ENCODE data around the gene LRR1. TPM values are rescaled to one million over a fixed set of nuclear protein-coding genes. Genes with fewer than 3 reads are reported as not detected.

LRR1 gene
- polyA plus RNA-seq, 1 experiment: 12.8 TPM

DNA sequence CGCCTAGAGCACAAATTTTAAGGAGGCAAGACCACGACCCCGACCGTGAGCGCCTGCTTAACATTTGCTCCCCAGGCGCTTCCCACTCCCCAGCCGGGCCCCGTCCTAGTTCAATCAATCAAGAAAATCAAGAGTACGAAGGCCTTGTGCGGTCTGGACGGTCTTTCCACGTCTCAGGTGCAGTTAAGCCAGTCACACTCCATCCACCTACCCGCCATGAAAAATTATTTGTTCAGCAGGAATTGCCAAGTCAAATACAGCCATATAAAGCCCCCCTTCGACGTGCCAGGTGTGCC, 603 bp upstream of the LRR1 start:
- CTCF ChIA-PET: no interaction called here
- Histone ChIP-seq H3K27me3 (ENCODE audit: control insufficient read depth, insufficient read depth, low read length) (no peaks in the 10 kb centered on the region), H3K9me3 (ENCODE audit: control insufficient read depth, insufficient read depth, low read length) (no peaks in the 10 kb centered on the region; the same call in 1 of the 2 replicates), H3K4me3 (ENCODE audit: low read depth, low read length) (peak overlapping the region; percentile 95), H3K27ac (ENCODE audit: low read depth, low read length) (peak overlapping the region; percentile 99)
- POLR2A ChIA-PET: interaction anchor here (1.5 to 1.7 kb wide), 4 partner anchors 11 to 36 kb away, joined by 4 to 26 read pairs (median 6); partner anchors contain the start of genes MGAT2, RPL36AL and RPS29
- no peak for DNase-seq (ENCODE audit: low read depth, low spot score)
- TF ChIP-seq, protein P1, sequence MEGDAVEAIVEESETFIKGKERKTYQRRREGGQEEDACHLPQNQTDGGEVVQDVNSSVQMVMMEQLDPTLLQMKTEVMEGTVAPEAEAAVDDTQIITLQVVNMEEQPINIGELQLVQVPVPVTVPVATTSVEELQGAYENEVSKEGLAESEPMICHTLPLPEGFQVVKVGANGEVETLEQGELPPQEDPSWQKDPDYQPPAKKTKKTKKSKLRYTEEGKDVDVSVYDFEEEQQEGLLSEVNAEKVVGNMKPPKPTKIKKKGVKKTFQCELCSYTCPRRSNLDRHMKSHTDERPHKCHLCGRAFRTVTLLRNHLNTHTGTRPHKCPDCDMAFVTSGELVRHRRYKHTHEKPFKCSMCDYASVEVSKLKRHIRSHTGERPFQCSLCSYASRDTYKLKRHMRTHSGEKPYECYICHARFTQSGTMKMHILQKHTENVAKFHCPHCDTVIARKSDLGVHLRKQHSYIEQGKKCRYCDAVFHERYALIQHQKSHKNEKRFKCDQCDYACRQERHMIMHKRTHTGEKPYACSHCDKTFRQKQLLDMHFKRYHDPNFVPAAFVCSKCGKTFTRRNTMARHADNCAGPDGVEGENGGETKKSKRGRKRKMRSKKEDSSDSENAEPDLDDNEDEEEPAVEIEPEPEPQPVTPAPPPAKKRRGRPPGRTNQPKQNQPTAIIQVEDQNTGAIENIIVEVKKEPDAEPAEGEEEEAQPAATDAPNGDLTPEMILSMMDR (IDR thresholded peaks at IDR 0.05; ENCODE audit: low read depth, low read length): no peak

DNA sequence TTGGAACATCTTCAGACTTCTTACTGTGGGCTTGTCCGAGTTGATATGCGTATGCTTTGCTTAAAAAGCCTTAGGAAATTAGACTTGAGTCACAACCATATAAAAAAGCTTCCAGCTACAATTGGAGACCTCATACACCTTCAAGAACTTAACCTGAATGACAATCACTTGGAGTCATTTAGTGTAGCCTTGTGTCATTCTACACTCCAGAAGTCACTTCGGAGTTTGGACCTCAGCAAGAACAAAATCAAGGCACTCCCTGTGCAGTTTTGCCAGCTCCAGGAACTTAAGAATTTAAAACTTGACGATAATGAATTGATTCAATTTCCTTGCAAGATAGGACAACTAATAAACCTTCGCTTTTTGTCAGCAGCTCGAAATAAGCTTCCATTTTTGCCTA, 8.8 kb downstream of the LRR1 start:
- POLR2A ChIA-PET: no interaction called here
- H3K27ac ChIP-seq (ENCODE audit: low read depth, low read length): no peak overlapping the region
- H3K27me3 ChIP-seq (ENCODE audit: control insufficient read depth, insufficient read depth, low read length): no peaks in the 10 kb centered on the region
- no peak overlapping the region for H3K4me3 ChIP-seq (ENCODE audit: low read depth, low read length)
- DNase-seq (ENCODE audit: low read depth, low spot score): no peak
- no peaks in the 10 kb centered on the region for H3K9me3 ChIP-seq (ENCODE audit: control insufficient read depth, insufficient read depth, low read length)
- CTCF ChIA-PET: no interaction called here
- TF ChIP-seq, protein P1 (IDR thresholded peaks at IDR 0.05; ENCODE audit: low read depth, low read length): no peak

DNA sequence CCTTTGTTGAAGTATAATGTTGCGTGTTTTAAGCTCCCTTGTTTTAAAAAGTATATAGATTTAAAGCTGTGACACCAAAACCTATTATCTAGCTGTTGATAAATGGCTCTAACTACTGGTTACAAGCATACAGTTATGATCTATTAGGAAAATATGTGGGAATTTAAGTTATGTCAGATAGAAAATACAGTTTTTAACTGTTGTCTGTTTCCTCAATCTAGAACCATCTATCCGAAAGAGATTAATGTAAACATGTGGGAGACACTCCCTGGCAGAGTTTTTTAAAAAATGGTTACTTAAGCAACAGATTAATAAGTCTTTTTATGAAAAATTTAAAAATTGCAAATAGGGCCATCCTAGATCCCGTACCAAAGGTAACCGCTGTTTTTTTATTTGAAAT, 13.5 kb downstream of the LRR1 start:
- ChIA-PET CTCF (interaction anchor here (0.7 kb wide), 1 partner anchor 22 kb away, joined by 3 read pairs; no protein-coding TSS in a partner anchor), POLR2A (interaction anchor here (0.9 kb wide), 1 partner anchor 8 kb away, joined by 4 read pairs; the partner anchor contains the start of genes MGAT2 and RPL36AL)
- H3K4me3 ChIP-seq (ENCODE audit: low read depth, low read length): no peak overlapping the region
- DNase-seq (ENCODE audit: low read depth, low spot score): no peak
- H3K27ac ChIP-seq (ENCODE audit: low read depth, low read length): no peak overlapping the region
- no peaks in the 10 kb centered on the region for H3K27me3 ChIP-seq (ENCODE audit: control insufficient read depth, insufficient read depth, low read length)
- H3K9me3 ChIP-seq (ENCODE audit: control insufficient read depth, insufficient read depth, low read length): no peaks in the 10 kb centered on the region
- TF ChIP-seq, protein P1 (IDR thresholded peaks at IDR 0.05; ENCODE audit: low read depth, low read length): no peak

DNA sequence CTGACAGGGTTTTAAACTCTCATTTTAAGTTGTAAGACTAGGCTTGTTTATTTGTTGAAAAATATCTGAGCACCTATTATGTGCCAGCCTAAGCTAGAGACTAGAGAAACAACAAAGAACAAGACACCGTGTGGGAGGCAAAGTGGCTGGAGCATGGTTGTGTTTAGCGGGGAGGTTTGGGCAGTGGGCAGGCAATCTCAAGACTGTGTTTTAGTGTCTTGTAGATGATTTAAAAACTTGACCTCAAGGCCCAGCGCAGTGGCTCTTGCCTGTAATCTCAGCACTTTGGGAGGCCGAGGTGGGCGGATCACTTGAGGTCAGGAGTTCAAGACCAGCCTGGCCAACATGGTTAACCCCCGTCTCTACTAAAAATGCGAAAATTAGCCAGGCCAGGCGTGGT, 13.9 kb downstream of the LRR1 start:
- CTCF ChIA-PET: interaction anchor here (0.7 kb wide), 1 partner anchor 21 kb away, joined by 3 read pairs; no protein-coding TSS in a partner anchor
- TF ChIP-seq, protein P1 (IDR thresholded peaks at IDR 0.05; ENCODE audit: low read depth, low read length): no peak
- DNase-seq (ENCODE audit: low read depth, low spot score): no peak
- POLR2A ChIA-PET: interaction anchor here (0.9 kb wide), 1 partner anchor 8 kb away, joined by 4 read pairs; the partner anchor contains the start of genes MGAT2 and RPL36AL
- H3K9me3 ChIP-seq (ENCODE audit: control insufficient read depth, insufficient read depth, low read length): no peaks in the 10 kb centered on the region
- no peak overlapping the region for H3K4me3 ChIP-seq (ENCODE audit: low read depth, low read length)
- no peaks in the 10 kb centered on the region for H3K27me3 ChIP-seq (ENCODE audit: control insufficient read depth, insufficient read depth, low read length)
- no peak overlapping the region for H3K27ac ChIP-seq (ENCODE audit: low read depth, low read length)

DNA sequence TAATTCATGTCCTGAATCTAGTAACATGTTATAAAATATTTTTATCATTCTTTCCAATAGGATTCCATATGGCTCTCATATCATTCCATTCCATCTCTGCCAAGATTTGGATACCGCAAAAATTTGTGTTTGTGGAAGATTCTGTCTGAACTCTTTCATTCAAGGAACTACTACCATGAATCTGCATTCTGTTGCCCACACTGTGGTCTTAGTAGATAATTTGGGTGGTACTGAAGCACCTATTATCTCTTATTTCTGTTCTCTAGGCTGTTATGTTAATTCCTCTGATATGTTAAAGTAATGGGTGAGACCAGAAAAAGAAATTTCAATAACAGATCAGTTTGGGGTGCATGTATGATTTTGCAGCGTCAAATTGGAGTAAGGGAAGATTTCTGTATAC, 15.5 kb downstream of the LRR1 start:
- Histone ChIP-seq H3K27ac (ENCODE audit: low read depth, low read length) (no peak overlapping the region), H3K9me3 (ENCODE audit: control insufficient read depth, insufficient read depth, low read length) (no peaks in the 10 kb centered on the region), H3K27me3 (ENCODE audit: control insufficient read depth, insufficient read depth, low read length) (no peaks in the 10 kb centered on the region), H3K4me3 (ENCODE audit: low read depth, low read length) (no peak overlapping the region)
- TF ChIP-seq, protein P1 (IDR thresholded peaks at IDR 0.05; ENCODE audit: low read depth, low read length): no peak
- ChIA-PET CTCF (no interaction called here), POLR2A (no interaction called here)
- DNase-seq (ENCODE audit: low read depth, low spot score): no peak

All from AG04450 (cell line).